Measurements from ENCODE around the gene RGL3. TPM values are rescaled to one million over a fixed set of nuclear protein-coding genes. Genes with fewer than 3 reads are reported as not detected.

The RGL3 gene
- total and polyA plus RNA-seq, 12 donors: 1.2 to 37.5 (median 3.5) TPM

- peaks cover 0 to 12% (median 0%) of the 10 kb centered on the region in 11 donors for H3K9me3 ChIP-seq
- intact Hi-C loops (cut with DNase I): loop anchor here in 2 of 10 donors (10.0 kb wide), 2 partner anchors 54 to 214 kb away; partner anchors contain the start of gene TSPAN16 (in 1 of the 2)
Measured at GRCh38 chr19:11349171-11349570, 69.9 kb downstream of the RGL3 start.

GRCh38 chr19:11347546-11348039, 71.5 kb downstream of the RGL3 start:
- Histone ChIP-seq H3K36me3 (peaks cover 0 to 10% (median 0%) of the 10 kb centered on the region in 9 donors), H3K27me3 (no peaks in the 10 kb centered on the region), H3K4me1 (peaks cover 6 to 32% (median 25%) of the 10 kb centered on the region in 9 donors), H3K4me3 (no peak overlapping the region), H3K9me3 (peaks cover 0 to 12% (median 0%) of the 10 kb centered on the region in 11 donors), H3K27ac (peak overlapping the region in 3 of 10 donors; percentile 72 to 80 (median 77))
- intact Hi-C loops (cut with DNase I): loop anchor here in 2 of 10 donors (10.0 kb wide), 2 partner anchors 53 to 213 kb away; partner anchors contain the start of gene TSPAN16 (in 1 of the 2)
- TF ChIP-seq CTCF (IDR thresholded peaks at IDR 0.05): no peak
- 81 to 82% methylated on average over 7 of the region's 7 CpGs for WGBS, 2 donors
- no peak for ATAC-seq
- no peak for DNase-seq

More at GRCh38 chr19:11349171-11349570, 69.9 kb downstream of the RGL3 start:
- Histone ChIP-seq H3K36me3 (no peaks in the 10 kb centered on the region), H3K27me3 (no peaks in the 10 kb centered on the region), H3K4me3 (no peak overlapping the region), H3K4me1 (peaks cover 6 to 24% (median 19%) of the 10 kb centered on the region in 9 donors), H3K27ac (no peak overlapping the region)
- TF ChIP-seq CTCF (IDR thresholded peaks at IDR 0.05): no peak
- ATAC-seq (no peak), DNase-seq (no peak)
- 89 to 91% methylated on average over 4 of the region's 4 CpGs for WGBS, 2 donors

- Histone ChIP-seq H3K27me3 (no peaks in the 10 kb centered on the region), H3K9me3 (peaks cover 0 to 12% (median 0%) of the 10 kb centered on the region in 11 donors), H3K36me3 (peaks cover 0 to 22% (median 5%) of the 10 kb centered on the region in 9 donors), H3K27ac (peak within 1 kb of the TSS; percentile 27 to 90 (median 82)), H3K4me1 (peaks cover 6 to 32% (median 25%) of the 10 kb centered on the region in 9 donors), H3K4me3 (peak within 1 kb of the TSS; percentile 44 to 92 (median 68))
- TF ChIP-seq CTCF (IDR thresholded peaks at IDR 0.05): peak in 4 of 9 donors; percentile 11 to 38 (median 36)
- intact Hi-C loops (cut with DNase I): loop anchor here in 2 of 10 donors (1.0 to 10.0 kb wide), 3 partner anchors 28 to 212 kb away; partner anchors contain the start of genes SWSAP1 (in 1 of the 2) and TSPAN16 (in 1 of the 2)
- WGBS, 2 donors: 0% methylated on average over 50 of the region's 50 CpGs
- peak; percentile 94 to 97 (median 97) for ATAC-seq
- DNase-seq: peak; percentile 97 to 99
Measured at GRCh38 chr19:11346104-11346940, 72.8 kb downstream of the RGL3 start, which contains the start of the genes CCDC159 and TMEM205. Gene CCDC159, plus strand, starts transcription at chr19:11346519. Its CDS starts 88 bp downstream, at chr19:11346607. Gene TMEM205, minus strand, starts transcription at chr19:11346268. Its CDS starts 649 bp downstream, at chr19:11345619.

All from heart right ventricle (tissue), 16 donors.